SK-N-SH (cell line): ENCODE measurements around the gene CRELD2.

Experiments
- CTCF ChIP-seq: fragments of 200-600 bp; sonication (generic); IDR thresholded peaks from 2 replicates; pipeline ENCODE4 v1.6.1; 2017; ENCODE audit warnings: antibody characterized with exemption, mild to moderate bottlenecking, moderate library complexity
- ELF1 ChIP-seq: IDR thresholded peaks from 2 replicates; pipeline ENCODE4 v1.4.0; 2012
- EP300 ChIP-seq, 2 experiments: IDR thresholded peaks; 2 replicates each; pipeline versions ENCODE4 v1.4.0 to v1.6.1; 2012; ENCODE audit warnings: borderline replicate concordance in 1 of 2, low read depth in 1 of 2, low read length in 1 of 2
- FOXJ3 ChIP-seq: sonication (generic); formaldehyde crosslinking; IDR thresholded peaks from 2 replicates; pipeline ENCODE4 v1.5.1; 2020; ENCODE audit warnings: mild to moderate bottlenecking, missing genetic modification reagents
- FOXM1 ChIP-seq: IDR thresholded peaks from 2 replicates; pipeline ENCODE4 v1.4.0; 2012; ENCODE audit warnings: low read depth, mild to moderate bottlenecking
- IRF3 ChIP-seq: fragments of 150-350 bp; IDR thresholded peaks from 2 replicates; pipeline ENCODE4 v1.6.1; 2016; ENCODE audit warnings: mild to moderate bottlenecking, low read depth, low read length
- JUND ChIP-seq: IDR thresholded peaks from 2 replicates; pipeline ENCODE4 v1.4.0; 2012
- MAX ChIP-seq: IDR thresholded peaks from 2 replicates; pipeline ENCODE4 v1.4.0; 2012; ENCODE audit warnings: low read depth
- PBX3 ChIP-seq: IDR thresholded peaks from 2 replicates; pipeline ENCODE4; 2012
- POLR2AphosphoS5 ChIP-seq: IDR thresholded peaks from 2 replicates; pipeline ENCODE4 v1.6.1; 2012; ENCODE audit warnings: low read depth, low read length
- SIN3A ChIP-seq: IDR thresholded peaks from 2 replicates; pipeline ENCODE4 v1.6.1; 2012; ENCODE audit warnings: low read depth, mild to moderate bottlenecking, low read length, moderate library complexity, borderline replicate concordance
- TAF1 ChIP-seq: IDR thresholded peaks from 2 replicates; pipeline ENCODE4 v1.6.1; 2012; ENCODE audit warnings: low read depth, mild to moderate bottlenecking, low read length, moderate library complexity, borderline replicate concordance
- USF1 ChIP-seq: IDR thresholded peaks from 2 replicates; pipeline ENCODE4 v1.4.0; 2012; ENCODE audit warnings: low read depth, borderline replicate concordance
- USF2 ChIP-seq: fragments of 150-350 bp; IDR thresholded peaks from 2 replicates; pipeline ENCODE4 v1.6.1; 2017; ENCODE audit warnings: antibody characterized with exemption, low read length, low read depth, borderline replicate concordance

DNA sequence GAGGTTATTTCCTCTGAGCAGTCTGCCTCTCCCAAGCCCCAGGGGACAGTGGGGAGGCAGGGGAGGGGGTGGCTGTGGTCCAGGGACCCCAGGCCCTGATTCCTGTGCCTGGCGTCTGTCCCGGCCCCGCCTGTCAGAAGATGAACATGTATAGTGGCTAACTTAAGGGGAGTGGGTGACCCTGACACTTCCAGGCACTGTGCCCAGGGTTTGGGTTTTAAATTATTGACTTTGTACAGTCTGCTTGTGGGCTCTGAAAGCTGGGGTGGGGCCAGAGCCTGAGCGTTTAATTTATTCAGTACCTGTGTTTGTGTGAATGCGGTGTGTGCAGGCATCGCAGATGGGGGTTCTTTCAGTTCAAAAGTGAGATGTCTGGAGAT, 45.2 kb downstream of the CRELD2 start:
- TF ChIP-seq PBX3: no peak
- TF ChIP-seq ELF1: no peak
- no peak for TF ChIP-seq CTCF
- no peak for TF ChIP-seq POLR2AphosphoS5
- TF ChIP-seq IRF3: no peak
- TF ChIP-seq JUND: no peak
- TF ChIP-seq FOXJ3 (CRISPR knock-in tag): no peak
- TF ChIP-seq USF1: no peak
- no peak for TF ChIP-seq EP300 (IDR thresholded peaks at IDR 0.05; ENCODE audit: borderline replicate concordance in 1 of 2, low read depth in 1 of 2, low read length in 1 of 2)
- TF ChIP-seq FOXM1: no peak
- no peak for TF ChIP-seq SIN3A
- TF ChIP-seq USF2: no peak
- no peak for TF ChIP-seq MAX
- TF ChIP-seq TAF1: no peak
